WTC11 (cell line): Measurements from ENCODE around the gene DDAH2. TPM values are rescaled to one million over a fixed set of nuclear protein-coding genes. Genes with fewer than 3 reads are reported as not detected.

Experiments used
- ATAC-seq: fragments of 200-7000 bp; cut with Tn5 transposase; 2 replicates; pipeline ENCODE4 v1.10.0; 2021; ENCODE audit warnings: mild to moderate bottlenecking, moderate library complexity
- CTCF ChIA-PET: fragments of 300-600 bp; sonication (Branson Sonifier 250); formaldehyde crosslinking; loops from one replicate; lab custom pipeline; 2021; ENCODE audit warnings: antibody characterized with exemption; lab: Charles Lee
- POLR2A ChIA-PET: fragments of 350-600 bp; sonication (Branson Sonifier 250); formaldehyde crosslinking; loops from one replicate; lab custom pipeline; 2021; ENCODE audit warnings: antibody characterized with exemption; lab: Charles Lee
- DNase-seq: peaks from one replicate; pipeline ENCODE4 v3.0.0; 2021; ENCODE audit warnings: low spot score
- H3K27ac Mint-ChIP-seq: 2 replicates; pipeline ENCODE4 v1.8.0; 2021; ENCODE audit warnings: mixed read lengths
- H3K27me3 Mint-ChIP-seq: 2 replicates; pipeline ENCODE4 v1.8.0; 2021; ENCODE audit warnings: low read depth, mild to moderate bottlenecking, moderate library complexity, mixed read lengths
- H3K36me3 Mint-ChIP-seq: 2 replicates; pipeline ENCODE4 v1.8.0; 2021; ENCODE audit warnings: mixed read lengths
- H3K4me1 Mint-ChIP-seq: 2 replicates; pipeline ENCODE4 v1.8.0; 2022; ENCODE audit warnings: mixed read lengths
- H3K4me3 Mint-ChIP-seq: 2 replicates; pipeline ENCODE4 v1.8.0; 2021; ENCODE audit warnings: mild to moderate bottlenecking, moderate library complexity, mixed read lengths
- H3K9me3 Mint-ChIP-seq: 2 replicates; pipeline ENCODE4 v1.8.0; 2021; ENCODE audit warnings: mixed read lengths
- ATF1 ChIP-seq: sonication (generic); formaldehyde crosslinking; IDR thresholded peaks from 2 replicates; pipeline ENCODE4 v1.8.1; 2023; ENCODE audit warnings: mild to moderate bottlenecking, moderate library complexity, missing genetic modification reagents
- CREB1 ChIP-seq: sonication (generic); formaldehyde crosslinking; IDR thresholded peaks from 2 replicates; pipeline ENCODE4 v1.8.0; 2023; ENCODE audit warnings: mild to moderate bottlenecking, missing genetic modification reagents
- ELF4 ChIP-seq: sonication (generic); formaldehyde crosslinking; IDR thresholded peaks from 2 replicates; pipeline ENCODE4 v1.8.1; 2022; ENCODE audit warnings: low read depth, mild to moderate bottlenecking, moderate library complexity, missing genetic modification reagents
- ESRRA ChIP-seq: sonication (generic); formaldehyde crosslinking; IDR thresholded peaks from 2 replicates; pipeline ENCODE4 v1.8.1; 2022; ENCODE audit warnings: mild to moderate bottlenecking, missing genetic modification reagents, borderline replicate concordance
- JAZF1 ChIP-seq: fragments of 250-450 bp; sonication (Bioruptor Pico); IDR thresholded peaks from 2 replicates; pipeline ENCODE4 v1.9.0; 2021; ENCODE audit warnings: moderate library complexity, mild to moderate bottlenecking, inconsistent platforms
- JUN ChIP-seq: sonication (generic); formaldehyde crosslinking; IDR thresholded peaks from 2 replicates; pipeline ENCODE4 v1.8.0; 2023; ENCODE audit warnings: mild to moderate bottlenecking, missing genetic modification reagents
- NR1H2 ChIP-seq: sonication (generic); formaldehyde crosslinking; IDR thresholded peaks from 2 replicates; pipeline ENCODE4 v1.9.0; 2021; ENCODE audit warnings: mild to moderate bottlenecking, moderate library complexity, missing genetic modification reagents
- RELA ChIP-seq: sonication (generic); formaldehyde crosslinking; IDR thresholded peaks from 2 replicates; pipeline ENCODE4 v1.8.1; 2022; ENCODE audit warnings: missing genetic modification reagents, mild to moderate bottlenecking, borderline replicate concordance
- SOX15 ChIP-seq: fragments of 250-450 bp; sonication (Bioruptor Pico); IDR thresholded peaks from 2 replicates; pipeline ENCODE4 v1.9.0; 2021; ENCODE audit warnings: mild to moderate bottlenecking
- ZBTB21 ChIP-seq: sonication (generic); formaldehyde crosslinking; IDR thresholded peaks from 2 replicates; pipeline ENCODE4 v1.8.1; 2023; ENCODE audit warnings: mild to moderate bottlenecking, missing genetic modification reagents, borderline replicate concordance
- ZNF138 ChIP-seq: sonication (generic); formaldehyde crosslinking; conservative IDR thresholded peaks from 2 replicates; pipeline ENCODE4 v1.8.1; 2022; ENCODE audit warnings: mild to moderate bottlenecking, moderate library complexity, missing genetic modification reagents
- ZNF423 ChIP-seq: fragments of 250-450 bp; sonication (Bioruptor Pico); IDR thresholded peaks from 2 replicates; pipeline ENCODE4 v2.1.2; 2022; ENCODE audit warnings: mild to moderate bottlenecking, moderate library complexity
- ZNF512 ChIP-seq: sonication (generic); formaldehyde crosslinking; IDR thresholded peaks from 2 replicates; pipeline ENCODE4 v1.8.1; 2022; ENCODE audit warnings: missing genetic modification reagents, borderline replicate concordance
- total RNA-seq: library from RNA; stranded (reverse); gene quantifications from 3 replicates; pipeline ENCODE4 v1.2.3, GENCODE V29; 2021
- TF ChIP-seq, protein P1 (sequence below): sonication (generic); formaldehyde crosslinking; IDR thresholded peaks from 2 replicates; pipeline ENCODE4 v1.8.0; 2023; ENCODE audit warnings: missing genetic modification reagents, mild to moderate bottlenecking, borderline replicate concordance
- TF ChIP-seq, protein P2 (sequence below): sonication (generic); formaldehyde crosslinking; IDR thresholded peaks from 2 replicates; pipeline ENCODE4 v1.8.1; 2022; ENCODE audit warnings: mild to moderate bottlenecking, missing genetic modification reagents, moderate library complexity, borderline replicate concordance
- TF ChIP-seq, protein P3 (sequence below): sonication (generic); formaldehyde crosslinking; IDR thresholded peaks from 2 replicates; pipeline ENCODE4 v1.8.0; 2022; ENCODE audit warnings: mild to moderate bottlenecking, missing genetic modification reagents
- TF ChIP-seq, protein P4 (sequence below): sonication (generic); formaldehyde crosslinking; IDR thresholded peaks from 2 replicates; pipeline ENCODE4 v1.8.1; 2023; ENCODE audit warnings: mild to moderate bottlenecking, missing genetic modification reagents

Gene DDAH2
- total RNA-seq, 1 experiment from 2014 or later, result 67.3 TPM

- TF ChIP-seq SOX15 (CRISPR knock-in tag), result no peak
- no peak for TF ChIP-seq ATF1 (CRISPR knock-in tag)
- TF ChIP-seq, protein P1, sequence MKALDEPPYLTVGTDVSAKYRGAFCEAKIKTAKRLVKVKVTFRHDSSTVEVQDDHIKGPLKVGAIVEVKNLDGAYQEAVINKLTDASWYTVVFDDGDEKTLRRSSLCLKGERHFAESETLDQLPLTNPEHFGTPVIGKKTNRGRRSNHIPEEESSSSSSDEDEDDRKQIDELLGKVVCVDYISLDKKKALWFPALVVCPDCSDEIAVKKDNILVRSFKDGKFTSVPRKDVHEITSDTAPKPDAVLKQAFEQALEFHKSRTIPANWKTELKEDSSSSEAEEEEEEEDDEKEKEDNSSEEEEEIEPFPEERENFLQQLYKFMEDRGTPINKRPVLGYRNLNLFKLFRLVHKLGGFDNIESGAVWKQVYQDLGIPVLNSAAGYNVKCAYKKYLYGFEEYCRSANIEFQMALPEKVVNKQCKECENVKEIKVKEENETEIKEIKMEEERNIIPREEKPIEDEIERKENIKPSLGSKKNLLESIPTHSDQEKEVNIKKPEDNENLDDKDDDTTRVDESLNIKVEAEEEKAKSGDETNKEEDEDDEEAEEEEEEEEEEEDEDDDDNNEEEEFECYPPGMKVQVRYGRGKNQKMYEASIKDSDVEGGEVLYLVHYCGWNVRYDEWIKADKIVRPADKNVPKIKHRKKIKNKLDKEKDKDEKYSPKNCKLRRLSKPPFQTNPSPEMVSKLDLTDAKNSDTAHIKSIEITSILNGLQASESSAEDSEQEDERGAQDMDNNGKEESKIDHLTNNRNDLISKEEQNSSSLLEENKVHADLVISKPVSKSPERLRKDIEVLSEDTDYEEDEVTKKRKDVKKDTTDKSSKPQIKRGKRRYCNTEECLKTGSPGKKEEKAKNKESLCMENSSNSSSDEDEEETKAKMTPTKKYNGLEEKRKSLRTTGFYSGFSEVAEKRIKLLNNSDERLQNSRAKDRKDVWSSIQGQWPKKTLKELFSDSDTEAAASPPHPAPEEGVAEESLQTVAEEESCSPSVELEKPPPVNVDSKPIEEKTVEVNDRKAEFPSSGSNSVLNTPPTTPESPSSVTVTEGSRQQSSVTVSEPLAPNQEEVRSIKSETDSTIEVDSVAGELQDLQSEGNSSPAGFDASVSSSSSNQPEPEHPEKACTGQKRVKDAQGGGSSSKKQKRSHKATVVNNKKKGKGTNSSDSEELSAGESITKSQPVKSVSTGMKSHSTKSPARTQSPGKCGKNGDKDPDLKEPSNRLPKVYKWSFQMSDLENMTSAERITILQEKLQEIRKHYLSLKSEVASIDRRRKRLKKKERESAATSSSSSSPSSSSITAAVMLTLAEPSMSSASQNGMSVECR (CRISPR knock-in tag), result no peak
- TF ChIP-seq, protein P2, sequence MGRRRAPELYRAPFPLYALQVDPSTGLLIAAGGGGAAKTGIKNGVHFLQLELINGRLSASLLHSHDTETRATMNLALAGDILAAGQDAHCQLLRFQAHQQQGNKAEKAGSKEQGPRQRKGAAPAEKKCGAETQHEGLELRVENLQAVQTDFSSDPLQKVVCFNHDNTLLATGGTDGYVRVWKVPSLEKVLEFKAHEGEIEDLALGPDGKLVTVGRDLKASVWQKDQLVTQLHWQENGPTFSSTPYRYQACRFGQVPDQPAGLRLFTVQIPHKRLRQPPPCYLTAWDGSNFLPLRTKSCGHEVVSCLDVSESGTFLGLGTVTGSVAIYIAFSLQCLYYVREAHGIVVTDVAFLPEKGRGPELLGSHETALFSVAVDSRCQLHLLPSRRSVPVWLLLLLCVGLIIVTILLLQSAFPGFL (CRISPR knock-in tag), result no peak
Observed at GRCh38 chr6:31715022-31715958, 13.8 kb downstream of the DDAH2 start, which contains the start of gene LY6G6D (continued).

GRCh38 chr6:31713991-31714684, 15.0 kb downstream of the DDAH2 start:
- TF ChIP-seq ZNF423 (peak; percentile 66), ESRRA (CRISPR knock-in tag) (no peak)
- no peaks in the 10 kb centered on the region for H3K9me3 Mint-ChIP-seq
- H3K4me3 Mint-ChIP-seq, result no peak overlapping the region
- ATAC-seq (peak; percentile 39), DNase-seq (no peak)
- peaks cover 46% of the 10 kb centered on the region for H3K4me1 Mint-ChIP-seq
- POLR2A ChIA-PET, result interaction anchor here (0.8 to 1.5 kb wide), 3 partner anchors 13 to 113 kb away, joined by 3 to 6 read pairs (median 4); partner anchors contain the start of gene HSPA1B
- H3K27ac Mint-ChIP-seq, result no peak overlapping the region
- CTCF ChIA-PET, result interaction anchor here (0.5 to 2.3 kb wide), 13 partner anchors 10 to 482 kb away, joined by 3 to 24 read pairs (median 4); partner anchors contain the start of genes ABHD16A, DDAH2 and VARS1
- no peaks in the 10 kb centered on the region; the same call in 1 of the 2 replicates for H3K27me3 Mint-ChIP-seq
- H3K36me3 Mint-ChIP-seq, result no peaks in the 10 kb centered on the region

- ChIA-PET POLR2A (interaction anchor here (0.8 to 1.5 kb wide), 3 partner anchors 14 to 114 kb away, joined by 3 to 6 read pairs (median 4); partner anchors contain the start of gene HSPA1B), CTCF (interaction anchor here (0.6 to 2.3 kb wide), 10 partner anchors 11 to 482 kb away, joined by 3 to 24 read pairs (median 4); partner anchors contain the start of genes DDAH2 and VARS1)
- Mint-ChIP-seq H3K27ac (no peak overlapping the region), H3K4me3 (no peak overlapping the region), H3K36me3 (no peaks in the 10 kb centered on the region), H3K9me3 (no peaks in the 10 kb centered on the region), H3K27me3 (no peaks in the 10 kb centered on the region; the same call in 1 of the 2 replicates), H3K4me1 (peaks cover 41% of the 10 kb centered on the region)
- DNase-seq, result no peak
- ATAC-seq, result no peak
- TF ChIP-seq NR1H2, result no peak
- no peak for TF ChIP-seq JUN (CRISPR knock-in tag)
- no peak for TF ChIP-seq ESRRA (CRISPR knock-in tag)
- no peak for TF ChIP-seq ZNF512 (CRISPR knock-in tag)
- no peak for TF ChIP-seq ZBTB21 (CRISPR knock-in tag)
- no peak for TF ChIP-seq RELA (CRISPR knock-in tag)
- TF ChIP-seq CREB1 (CRISPR knock-in tag), result no peak
- TF ChIP-seq, protein P3, sequence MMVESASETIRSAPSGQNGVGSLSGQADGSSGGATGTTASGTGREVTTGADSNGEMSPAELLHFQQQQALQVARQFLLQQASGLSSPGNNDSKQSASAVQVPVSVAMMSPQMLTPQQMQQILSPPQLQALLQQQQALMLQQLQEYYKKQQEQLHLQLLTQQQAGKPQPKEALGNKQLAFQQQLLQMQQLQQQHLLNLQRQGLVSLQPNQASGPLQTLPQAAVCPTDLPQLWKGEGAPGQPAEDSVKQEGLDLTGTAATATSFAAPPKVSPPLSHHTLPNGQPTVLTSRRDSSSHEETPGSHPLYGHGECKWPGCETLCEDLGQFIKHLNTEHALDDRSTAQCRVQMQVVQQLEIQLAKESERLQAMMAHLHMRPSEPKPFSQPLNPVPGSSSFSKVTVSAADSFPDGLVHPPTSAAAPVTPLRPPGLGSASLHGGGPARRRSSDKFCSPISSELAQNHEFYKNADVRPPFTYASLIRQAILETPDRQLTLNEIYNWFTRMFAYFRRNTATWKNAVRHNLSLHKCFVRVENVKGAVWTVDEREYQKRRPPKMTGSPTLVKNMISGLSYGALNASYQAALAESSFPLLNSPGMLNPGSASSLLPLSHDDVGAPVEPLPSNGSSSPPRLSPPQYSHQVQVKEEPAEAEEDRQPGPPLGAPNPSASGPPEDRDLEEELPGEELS, result no peak
- TF ChIP-seq ZNF138 (CRISPR knock-in tag), result no peak
- no peak for TF ChIP-seq ELF4
- TF ChIP-seq, protein P4, sequence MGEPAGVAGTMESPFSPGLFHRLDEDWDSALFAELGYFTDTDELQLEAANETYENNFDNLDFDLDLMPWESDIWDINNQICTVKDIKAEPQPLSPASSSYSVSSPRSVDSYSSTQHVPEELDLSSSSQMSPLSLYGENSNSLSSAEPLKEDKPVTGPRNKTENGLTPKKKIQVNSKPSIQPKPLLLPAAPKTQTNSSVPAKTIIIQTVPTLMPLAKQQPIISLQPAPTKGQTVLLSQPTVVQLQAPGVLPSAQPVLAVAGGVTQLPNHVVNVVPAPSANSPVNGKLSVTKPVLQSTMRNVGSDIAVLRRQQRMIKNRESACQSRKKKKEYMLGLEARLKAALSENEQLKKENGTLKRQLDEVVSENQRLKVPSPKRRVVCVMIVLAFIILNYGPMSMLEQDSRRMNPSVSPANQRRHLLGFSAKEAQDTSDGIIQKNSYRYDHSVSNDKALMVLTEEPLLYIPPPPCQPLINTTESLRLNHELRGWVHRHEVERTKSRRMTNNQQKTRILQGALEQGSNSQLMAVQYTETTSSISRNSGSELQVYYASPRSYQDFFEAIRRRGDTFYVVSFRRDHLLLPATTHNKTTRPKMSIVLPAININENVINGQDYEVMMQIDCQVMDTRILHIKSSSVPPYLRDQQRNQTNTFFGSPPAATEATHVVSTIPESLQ (CRISPR knock-in tag), result no peak
- no peak for TF ChIP-seq JAZF1 (CRISPR knock-in tag)
Observed at GRCh38 chr6:31713465-31713864, 15.6 kb downstream of the DDAH2 start.
